EL (cell line): ENCODE results near the gene HIC2.
"Not testable (repeated sequence)": the region's sequence is repeated elsewhere in the genome, so short reads cannot be mapped to it uniquely, and the experiment has no call there.

Source experiments
- DNase-seq: peaks from one replicate; pipeline ENCODE4 v3.0.0-alpha.2; 2016

HIC2 gene

DNA sequence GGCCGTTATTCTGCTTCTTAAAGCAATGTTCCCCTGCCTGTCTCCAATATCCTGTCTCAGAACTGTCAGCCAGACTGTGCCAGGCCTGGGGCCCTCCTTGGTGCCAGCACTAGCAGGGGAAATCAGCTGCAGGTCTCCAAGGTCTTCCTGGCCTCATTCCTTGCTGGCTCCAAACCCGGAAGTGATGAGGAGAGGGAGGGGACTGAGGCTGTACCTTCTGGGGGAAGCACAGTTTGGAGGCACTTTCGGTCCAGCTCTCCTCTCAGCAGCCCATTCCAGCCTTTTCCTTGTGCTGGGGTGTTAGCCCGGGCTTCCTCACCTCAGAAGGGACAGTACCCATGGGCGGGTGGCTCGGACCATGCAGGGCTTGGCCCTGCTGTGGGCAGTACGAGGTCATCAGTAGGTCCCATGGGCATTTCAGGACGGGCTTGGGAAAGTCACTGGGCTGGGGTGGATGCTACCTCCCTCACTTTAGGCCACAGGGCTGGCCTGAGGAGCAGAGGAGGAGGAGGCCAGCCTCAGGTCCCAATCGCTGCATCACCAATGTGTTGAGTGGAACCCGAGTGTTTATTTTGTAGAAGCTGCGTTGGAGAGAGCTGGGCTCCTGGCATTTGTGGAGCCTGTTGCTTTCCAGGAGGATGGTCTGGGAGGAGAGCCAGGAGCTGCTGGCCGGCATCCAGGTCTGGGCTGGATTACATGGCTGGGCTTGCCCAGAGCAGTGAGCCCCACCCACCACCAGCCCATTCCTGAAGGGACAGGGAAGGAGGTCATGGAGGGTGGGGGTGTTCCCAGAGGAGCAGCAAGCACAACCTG lies 19.0 kb downstream of the HIC2 start:
- DNase-seq = not testable (repeated sequence)

DNA sequence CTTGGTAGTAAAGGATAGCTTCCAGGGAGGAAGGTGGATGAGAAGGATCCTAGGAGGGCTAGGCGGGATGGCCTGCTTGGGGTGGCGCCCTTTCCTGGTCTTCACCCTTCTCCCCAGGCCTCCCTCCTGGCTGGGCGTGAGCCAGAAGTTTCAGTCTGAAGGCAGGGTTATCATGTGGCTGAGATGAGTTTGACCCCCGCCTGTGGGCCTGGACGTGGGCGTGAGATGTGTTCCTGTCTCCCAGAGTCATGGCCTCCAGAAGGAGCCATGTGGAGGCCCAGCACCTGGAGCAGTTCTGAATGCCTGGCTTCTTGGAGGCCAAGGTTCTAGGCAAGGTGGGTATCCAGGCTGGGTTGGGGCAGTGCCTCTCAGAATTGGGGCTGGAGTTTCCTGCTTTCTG lies 20.8 kb downstream of the HIC2 start:
- not testable (repeated sequence) for DNase-seq

DNA sequence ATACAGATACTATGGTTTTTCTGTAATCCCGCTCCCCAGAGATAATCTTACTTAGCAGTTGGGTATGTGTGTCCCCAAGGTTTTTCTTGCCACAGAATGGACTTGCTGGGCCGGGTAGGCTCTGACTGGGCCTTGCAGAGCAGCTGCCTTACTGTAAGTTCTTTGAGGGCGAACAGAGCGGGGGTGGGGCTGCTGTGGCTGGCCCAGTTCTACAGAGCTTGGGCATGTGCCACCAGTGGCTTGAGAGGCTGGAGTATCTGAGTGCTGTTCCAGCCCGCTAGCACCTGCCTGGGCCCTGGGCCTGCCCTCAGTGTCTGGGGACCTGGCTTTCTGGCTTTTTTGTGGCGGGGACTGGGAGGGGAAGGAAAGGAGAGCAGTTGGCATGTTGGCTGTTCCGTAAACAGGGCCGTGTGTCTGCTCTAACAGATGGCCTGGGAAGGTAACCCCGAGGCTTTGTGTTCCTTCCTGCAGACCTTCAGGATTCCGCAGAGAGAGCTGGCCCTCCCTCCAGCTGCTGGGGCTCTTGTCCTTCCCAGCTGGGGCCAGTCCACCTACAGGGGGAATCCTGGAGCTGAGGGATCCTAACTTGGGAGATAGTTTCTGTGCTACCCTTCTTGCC lies 23.0 kb downstream of the HIC2 start:
- DNase-seq = not testable (repeated sequence)

DNA sequence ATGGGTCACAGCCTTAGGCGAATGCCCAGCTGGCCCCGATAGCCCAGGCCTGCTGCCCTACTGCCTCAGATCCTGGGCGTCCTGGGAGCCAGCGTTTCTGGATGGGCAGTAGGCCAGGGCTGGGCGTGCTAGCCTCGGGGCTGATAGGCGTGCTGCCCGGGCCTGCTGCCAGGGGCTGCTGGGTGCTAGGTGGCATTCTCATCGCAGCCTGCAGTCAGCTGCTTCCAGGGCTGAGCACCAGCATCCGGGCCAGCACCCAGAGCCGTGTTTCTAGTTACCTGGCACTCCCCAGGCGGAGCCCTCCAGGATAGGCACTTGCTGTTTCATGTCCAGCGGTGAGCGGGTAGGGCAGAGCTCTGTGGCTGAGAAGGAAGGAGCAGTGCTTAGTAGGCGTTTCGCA lies 23.5 kb downstream of the HIC2 start:
- DNase-seq = not testable (repeated sequence)

DNA sequence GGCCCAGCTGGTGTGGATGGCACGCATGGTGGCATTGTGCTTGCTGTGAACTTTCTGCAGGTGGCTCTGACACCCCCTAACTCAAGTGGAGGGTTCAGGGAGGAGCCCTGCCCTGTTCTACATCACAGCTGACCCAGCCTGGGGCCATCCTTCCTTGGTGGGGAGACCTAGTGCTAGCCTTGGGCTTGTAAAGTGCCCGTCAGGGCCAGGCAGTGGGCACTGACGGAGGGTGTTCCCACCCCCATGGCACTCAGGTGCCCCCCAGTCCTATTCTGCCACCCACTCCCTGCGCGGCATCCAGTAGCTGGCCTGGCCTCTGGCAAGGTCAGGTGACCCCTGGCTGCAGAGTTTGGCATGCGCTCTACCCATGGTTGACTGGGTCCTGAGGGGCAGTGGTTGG lies 24.0 kb downstream of the HIC2 start:
- DNase-seq = not testable (repeated sequence)

DNA sequence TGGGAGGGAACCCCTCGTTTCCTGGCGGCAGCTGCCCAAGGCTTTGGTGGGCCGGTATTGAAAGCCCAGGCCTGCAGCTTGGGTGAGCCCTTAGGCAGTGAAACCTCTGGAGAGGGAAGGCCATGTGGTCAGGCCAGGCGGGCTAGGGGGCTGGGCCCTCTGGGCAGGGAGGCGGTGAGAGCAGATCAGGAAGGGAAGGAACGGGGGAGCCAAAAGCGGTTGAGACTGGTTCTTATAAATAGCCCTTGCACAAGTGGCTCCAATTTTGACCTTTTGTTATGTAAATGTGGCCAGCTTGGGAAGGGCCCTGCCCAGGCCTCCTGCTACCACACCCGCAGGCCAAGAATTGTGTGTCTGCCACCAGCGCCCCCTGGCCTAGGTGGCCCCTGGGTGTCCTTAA lies 25.0 kb downstream of the HIC2 start:
- DNase-seq = not testable (repeated sequence)

DNA sequence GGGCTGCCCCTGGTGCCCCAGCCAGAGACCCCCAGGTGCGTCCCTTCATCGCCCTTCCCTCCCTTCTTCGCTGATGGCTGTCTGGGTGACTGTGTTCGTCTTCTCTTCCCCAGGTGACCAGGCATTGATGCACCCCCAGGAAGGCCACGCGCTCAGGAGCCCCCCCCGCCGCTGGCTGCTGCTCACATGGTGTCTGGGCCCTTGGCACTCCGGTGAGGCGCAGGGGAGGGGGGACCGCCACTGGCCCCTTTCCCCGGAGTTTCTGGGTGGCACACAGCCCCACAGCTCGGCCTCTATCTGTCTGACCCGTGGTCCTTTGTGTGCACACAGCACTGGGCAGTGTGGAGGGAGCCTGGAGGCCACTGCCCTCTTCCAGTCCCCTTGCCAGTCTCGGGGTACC lies 25.5 kb downstream of the HIC2 start:
- not testable (repeated sequence) for DNase-seq

DNA sequence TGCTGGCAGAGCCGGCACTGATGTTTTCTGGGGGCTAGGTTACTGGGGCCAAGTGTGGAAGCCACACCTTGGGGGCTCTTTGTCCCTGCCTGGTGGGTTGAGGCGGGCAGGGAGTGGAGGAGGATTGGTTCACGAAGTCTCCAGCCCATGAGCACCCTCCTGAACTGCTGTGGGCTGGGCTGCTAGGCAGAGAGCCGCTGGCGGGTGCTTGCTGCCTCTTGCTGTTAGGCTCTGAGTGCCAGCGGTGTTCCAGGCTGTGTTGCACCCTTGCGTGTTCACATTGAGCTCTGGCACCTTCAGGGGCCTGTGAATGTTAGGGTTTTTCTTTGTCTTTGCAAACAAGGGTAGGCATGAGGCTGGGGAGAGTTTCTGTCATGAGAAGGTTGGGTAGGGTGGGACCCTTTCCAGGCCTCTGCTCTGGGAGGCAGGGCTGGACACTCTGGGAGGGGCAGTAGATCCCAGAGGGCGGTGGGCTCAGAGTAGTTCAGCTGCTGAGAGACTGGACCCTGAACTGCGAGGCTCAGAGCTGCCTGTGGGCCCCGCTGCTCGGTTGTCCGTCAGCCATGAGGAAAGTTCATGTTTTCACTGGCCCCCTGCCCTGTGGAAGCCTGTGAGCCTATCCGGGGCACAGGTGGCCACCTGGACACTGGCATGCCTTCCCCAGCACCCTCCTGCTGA lies 26.0 kb downstream of the HIC2 start:
- DNase-seq = no peak

DNA sequence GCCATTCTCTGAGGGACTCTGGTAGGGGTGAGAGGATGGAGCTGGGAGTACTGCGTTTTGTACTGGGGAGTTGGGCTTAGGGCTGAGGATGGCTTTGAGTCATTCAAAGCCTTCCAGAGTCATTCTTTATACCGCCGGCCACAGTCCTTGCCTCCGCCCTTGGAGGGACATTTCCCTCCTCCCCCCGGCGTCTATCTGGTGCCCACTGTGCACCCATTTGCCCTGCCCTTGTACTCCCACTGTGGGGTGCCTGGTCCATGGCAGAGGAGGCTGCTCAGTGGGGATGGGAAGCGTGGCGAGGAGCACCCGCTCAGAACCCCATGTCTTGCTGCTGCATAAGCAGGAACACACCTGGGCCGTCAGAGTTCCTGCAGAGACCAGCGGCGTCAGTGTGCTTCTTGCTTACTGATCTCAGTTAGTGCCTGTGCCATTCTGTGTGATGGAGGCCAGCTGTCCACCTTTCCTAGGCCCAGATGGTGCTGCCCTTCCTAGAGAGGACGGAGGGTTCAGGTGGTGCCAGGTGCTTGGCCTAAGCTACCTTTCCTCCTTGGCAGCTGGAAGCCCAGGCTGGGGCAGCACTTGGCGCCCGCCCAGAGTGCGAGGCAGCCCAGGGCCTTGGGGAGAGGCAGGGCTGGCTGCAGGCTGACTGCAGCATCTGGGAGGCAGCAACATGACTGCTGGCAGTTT lies 26.7 kb downstream of the HIC2 start:
- no peak for DNase-seq

DNA sequence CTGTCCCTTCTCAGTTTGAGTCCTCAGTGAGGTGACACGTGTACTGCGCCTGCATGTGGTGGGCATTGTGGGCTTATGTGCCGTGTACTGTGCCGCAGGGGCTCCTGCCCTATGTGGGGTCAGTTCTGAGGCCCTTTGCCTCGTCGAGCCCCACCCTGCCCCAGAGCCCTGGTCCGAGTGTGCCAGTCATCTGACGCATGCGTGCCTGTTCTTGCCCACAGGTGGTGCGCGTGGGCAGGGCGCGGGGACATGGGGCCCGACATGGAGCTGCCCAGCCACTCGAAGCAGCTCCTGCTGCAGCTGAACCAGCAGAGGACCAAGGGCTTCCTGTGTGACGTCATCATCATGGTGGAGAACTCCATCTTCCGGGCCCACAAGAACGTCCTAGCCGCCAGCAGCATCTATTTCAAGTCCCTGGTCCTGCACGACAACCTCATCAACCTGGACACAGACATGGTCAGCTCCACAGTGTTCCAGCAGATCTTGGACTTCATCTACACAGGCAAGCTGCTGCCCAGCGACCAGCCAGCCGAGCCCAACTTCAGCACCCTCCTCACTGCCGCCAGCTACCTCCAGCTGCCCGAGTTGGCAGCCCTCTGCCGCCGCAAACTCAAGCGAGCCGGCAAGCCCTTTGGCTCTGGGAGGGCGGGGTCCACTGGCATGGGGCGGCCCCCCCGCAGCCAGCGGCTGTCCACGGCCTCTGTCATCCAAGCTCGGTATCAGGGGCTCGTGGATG lies 27.7 kb downstream of the HIC2 start:
- no peak for DNase-seq

DNA sequence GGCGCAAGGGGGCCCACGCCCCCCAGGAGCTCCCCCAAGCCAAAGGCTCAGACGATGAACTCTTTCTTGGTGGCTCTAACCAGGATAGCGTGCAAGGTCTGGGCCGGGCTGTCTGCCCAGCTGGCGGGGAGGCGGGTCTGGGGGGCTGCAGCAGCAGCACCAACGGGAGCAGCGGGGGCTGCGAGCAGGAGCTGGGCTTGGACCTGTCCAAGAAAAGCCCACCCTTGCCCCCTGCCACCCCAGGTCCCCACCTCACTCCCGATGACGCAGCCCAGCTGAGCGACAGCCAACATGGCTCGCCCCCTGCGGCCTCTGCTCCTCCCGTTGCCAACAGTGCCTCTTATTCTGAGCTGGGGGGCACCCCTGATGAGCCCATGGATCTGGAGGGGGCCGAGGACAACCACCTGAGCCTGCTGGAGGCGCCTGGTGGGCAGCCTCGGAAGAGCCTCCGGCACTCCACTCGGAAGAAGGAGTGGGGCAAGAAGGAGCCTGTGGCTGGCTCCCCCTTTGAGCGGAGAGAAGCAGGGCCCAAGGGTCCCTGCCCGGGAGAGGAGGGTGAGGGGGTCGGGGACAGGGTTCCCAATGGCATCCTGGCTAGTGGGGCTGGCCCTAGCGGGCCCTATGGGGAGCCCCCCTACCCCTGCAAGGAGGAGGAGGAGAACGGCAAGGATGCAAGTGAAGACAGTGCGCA lies 28.4 kb downstream of the HIC2 start:
- DNase-seq = no peak

DNA sequence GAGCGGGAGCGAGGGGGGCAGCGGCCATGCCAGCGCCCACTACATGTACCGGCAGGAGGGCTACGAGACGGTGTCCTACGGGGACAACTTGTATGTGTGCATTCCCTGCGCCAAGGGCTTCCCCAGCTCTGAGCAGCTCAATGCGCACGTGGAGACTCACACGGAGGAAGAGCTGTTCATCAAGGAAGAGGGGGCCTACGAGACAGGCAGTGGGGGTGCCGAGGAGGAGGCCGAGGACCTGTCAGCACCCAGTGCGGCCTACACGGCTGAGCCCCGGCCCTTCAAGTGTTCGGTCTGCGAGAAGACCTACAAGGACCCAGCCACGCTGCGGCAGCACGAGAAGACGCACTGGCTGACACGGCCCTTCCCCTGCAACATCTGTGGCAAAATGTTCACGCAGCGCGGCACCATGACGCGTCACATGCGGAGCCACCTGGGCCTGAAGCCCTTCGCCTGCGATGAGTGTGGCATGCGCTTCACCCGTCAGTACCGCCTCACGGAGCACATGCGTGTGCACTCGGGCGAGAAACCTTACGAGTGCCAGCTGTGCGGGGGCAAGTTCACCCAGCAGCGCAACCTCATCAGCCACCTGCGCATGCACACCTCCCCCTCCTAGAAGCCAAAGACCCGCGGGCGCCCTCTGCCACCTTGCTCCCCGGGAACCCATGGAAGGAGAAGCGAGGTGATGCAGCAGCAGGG lies 29.1 kb downstream of the HIC2 start:
- no peak for DNase-seq

DNA sequence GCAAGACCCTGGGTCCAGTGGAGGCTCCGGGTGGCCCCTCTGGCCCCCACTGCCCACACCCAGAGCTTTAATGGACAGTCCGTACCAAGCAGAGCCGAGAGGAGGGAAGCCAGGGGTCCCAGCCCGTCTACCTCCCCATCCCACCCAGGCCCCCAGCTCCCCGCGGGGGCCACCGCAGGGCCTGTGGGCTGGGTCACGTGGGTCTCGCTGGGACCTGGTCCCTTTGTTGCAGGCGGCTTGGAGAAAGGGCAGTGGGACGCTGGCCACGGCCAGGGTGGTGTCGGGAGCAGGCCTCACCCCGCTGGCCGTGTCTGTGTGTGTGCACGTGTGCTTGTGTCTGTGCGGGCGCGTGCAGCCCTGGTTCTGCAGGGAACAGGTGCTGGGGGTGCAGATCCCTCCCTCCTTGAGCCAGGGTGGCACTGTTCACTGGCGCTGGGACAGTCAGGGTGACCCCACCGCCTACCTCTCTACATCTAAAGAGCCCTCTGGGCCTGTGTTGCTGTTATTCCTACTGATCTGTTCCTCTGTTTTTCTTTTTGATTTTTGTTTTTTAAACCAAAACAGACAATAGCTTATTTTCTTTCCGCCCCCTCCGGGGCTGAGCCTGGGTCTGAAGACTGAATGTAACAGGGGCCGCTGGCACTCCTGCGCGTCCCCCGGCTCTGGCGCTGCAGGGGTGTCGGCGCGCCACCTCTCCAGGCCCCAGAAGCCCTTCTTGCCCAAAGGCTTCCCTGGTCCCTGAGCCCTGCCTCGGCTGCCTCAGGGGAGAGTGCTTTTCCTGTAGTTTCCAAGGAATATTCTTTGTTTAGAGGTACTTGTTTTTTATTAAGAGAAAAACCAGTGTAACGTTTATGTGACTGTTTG lies 29.9 kb downstream of the HIC2 start:
- no peak for DNase-seq

DNA sequence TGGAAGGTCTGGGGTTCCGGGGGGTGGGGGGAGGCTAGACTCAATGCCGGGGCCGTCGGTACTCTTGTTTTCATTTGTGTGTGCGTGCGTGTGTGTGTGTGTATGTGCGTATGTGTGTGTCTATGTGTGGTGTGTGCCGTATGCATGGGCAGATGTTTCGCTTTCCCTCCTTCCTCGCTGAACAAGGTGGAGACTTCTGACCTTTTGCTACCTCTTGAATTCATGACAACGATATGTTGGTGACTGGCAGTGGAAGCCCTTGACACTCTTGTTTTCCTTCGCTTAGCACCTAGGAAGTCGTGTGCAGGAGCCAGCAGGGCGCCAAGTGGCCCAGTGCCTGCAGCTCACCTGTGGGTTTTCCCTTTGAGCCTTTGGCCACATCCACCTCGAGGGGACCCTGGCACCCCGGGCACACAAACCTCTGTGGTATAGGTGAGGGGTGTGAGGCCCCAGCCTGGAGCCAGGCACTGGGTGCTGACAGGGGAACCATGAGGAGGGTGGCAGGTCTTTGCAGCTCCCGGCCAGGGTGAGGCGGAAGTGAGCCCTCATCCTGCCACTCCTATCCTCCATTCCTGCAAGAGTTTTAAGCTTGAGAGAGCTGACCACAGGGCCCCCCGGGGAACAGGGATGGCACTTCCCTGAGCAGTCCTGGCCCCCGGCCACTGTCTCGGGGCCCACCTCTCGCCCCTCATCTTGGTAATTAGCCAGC lies 30.7 kb downstream of the HIC2 start:
- DNase-seq = no peak

DNA sequence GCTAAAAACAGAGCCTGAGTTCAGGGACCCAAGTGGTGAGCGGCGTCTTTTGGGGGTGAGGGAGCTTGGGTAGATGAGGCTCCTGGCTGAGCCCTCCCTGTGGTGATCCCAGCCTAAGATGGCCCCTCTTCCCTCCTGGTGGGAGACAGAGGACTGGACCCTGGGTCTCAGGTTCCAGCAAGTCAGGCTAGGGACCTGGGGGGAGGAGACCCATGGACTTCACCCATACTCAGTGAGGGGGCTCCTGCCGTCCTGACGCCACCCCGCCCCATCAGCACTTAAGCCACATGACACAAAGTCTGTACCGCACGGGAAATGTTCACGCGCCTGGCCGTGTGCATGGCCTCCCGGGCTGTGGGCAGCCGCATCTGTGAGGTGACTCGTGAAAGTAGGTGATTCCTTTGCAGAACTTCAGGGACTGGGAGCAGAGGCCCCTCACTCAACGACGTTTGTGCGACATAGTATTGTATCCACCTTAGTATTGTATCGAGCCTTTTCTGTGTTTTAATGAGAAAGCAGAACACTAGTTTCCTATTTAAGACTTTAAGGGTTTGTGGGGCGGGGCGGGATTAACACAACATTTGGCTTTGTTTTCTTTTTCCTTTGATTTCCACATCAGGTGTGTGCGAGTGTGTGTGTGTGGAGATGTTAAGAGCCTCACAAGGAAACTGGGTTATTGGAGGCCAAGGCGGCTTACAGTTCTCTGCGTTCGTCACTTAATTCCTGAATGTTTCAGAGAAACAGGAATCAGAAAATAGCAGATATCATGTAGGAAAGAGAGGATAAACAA lies 31.7 kb downstream of the HIC2 start:
- no peak for DNase-seq

DNA sequence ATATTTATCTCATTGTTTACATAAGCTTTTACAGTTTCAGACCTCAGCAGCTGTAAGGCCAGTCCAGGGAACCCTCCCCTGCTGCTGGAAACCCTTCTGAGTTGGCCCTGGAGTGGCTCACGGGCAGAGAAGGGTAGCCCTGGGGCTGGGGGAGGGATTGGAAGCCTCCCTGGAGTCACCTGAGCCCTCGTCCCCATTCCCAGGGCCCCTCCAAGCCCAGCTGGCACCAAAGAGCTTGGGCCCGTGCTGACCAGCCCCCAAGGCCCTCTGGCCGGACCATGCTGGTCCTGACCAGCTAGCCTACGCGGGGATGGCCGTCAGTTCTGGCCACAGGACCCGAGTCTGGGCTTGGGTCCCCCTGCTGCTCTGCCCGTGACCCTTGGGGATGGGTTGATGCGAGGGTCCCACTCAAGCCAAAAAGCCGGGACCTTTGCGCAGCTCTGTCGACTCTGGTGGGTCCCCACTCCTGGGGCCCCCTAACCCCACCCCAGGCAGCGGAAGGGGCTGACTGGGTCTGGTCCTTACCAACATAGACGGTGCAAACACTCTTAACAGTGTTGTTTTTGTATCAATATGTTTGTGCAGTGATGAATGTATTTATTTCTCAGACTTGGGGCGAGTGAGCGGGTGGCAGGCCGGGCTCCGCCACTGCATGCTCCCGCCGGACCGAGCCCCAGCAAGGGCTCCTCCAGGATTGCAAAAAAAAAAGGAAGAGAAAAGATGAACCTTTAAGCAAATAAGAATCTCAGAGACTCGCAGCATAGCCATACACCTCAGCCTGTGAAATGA lies 32.6 kb downstream of the HIC2 start:
- no peak for DNase-seq

DNA sequence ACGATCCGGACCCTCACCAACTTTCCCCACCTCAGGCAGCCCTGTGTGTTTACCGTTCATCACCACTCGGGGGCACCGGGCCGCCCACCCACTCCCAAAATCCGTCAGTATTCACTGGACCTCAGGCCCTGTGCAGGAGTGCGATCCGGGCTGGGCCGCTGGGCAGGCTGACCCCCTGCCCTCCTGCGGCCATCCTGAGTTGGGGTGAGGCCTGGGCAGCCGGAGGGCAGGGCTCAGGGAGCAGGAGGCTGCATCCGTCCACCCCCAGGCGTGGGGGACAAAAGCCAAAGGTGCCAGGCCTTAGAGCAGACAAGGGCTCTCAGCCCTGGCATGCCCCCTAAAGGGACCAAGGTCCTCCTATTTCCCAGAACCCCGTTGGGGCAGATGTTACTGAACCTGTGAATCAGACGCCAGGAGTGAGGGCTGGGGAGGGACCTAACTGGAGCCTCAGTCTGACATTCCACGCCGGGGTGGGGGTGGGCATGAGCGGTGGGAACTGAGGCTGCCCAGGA lies 33.2 kb downstream of the HIC2 start:
- no peak for DNase-seq

DNA sequence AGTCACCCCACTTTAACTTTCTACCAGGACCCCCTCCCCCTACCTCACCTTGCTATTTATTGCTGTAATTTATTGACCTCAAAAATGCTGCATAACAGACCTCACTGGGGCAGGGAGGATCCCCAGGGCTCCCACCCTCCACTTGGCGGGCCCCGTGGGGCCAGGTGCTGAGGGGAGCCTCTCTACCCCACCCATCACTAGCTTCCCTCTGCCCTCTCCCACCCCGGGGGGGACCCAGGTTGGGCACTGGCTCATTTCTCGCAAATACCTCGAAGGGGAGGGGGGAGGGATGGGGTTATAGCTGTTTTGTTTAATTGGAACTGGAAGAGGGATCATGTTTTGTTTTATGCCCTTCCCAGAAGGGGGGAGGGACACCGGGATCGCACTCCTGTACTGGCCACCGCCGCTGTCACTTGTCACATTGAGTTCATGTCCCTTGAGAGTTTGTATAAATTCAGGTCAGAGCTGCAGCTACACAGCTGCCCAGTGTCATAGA lies 33.7 kb downstream of the HIC2 start:
- no peak for DNase-seq
